PC-9 (cell line): Measurements from ENCODE around the gene MACROD2. TPM values are rescaled to one million over a fixed set of nuclear protein-coding genes. Genes with fewer than 3 reads are reported as not detected.

Experiments used
- BruUV-seq: library from RNA; stranded (reverse); fragments of 400-500 nt; replicated peaks from 2 replicates; lab custom pipeline; 2021; lab: Mats Ljungman, UMichigan
- CTCF ChIA-PET: fragments of 300-600 bp; sonication (Branson Sonifier 250); formaldehyde crosslinking; loops from one replicate; lab custom pipeline; 2022; ENCODE audit warnings: antibody characterized with exemption; lab: Charles Lee
- POLR2A ChIA-PET: fragments of 300-600 bp; sonication (Branson Sonifier 250); formaldehyde crosslinking; loops from one replicate; lab custom pipeline; 2022; ENCODE audit warnings: antibody characterized with exemption; ENCODE audit not compliant: unreplicated experiment; lab: Charles Lee
- DNase-seq, 2 experiments: peaks; one replicate each; pipeline versions ENCODE4 v3.0.0 to v3.0.0-alpha.2; 2015 to 2022; ENCODE audit warnings: mixed read lengths in 1 of 2
- H2AFZ ChIP-seq: fragments of 200-600 bp; sonication (generic); 2 replicates; pipeline ENCODE4 v1.8.1; 2017; ENCODE audit warnings: antibody characterized with exemption
- H3F3A ChIP-seq: fragments of 200-600 bp; sonication (generic); 2 replicates; pipeline ENCODE4 v1.8.1; 2017; ENCODE audit warnings: antibody characterized with exemption, mild to moderate bottlenecking, low read depth; ENCODE audit not compliant: insufficient read depth
- H3K27ac ChIP-seq: fragments of 200-600 bp; sonication (generic); 2 replicates; pipeline ENCODE4 v1.6.1; 2016; ENCODE audit warnings: mixed run types
- H3K27me3 ChIP-seq: fragments of 200-600 bp; sonication (generic); 2 replicates; pipeline ENCODE4 v1.6.1; 2016; ENCODE audit warnings: low read depth, mixed run types; ENCODE audit not compliant: insufficient read depth
- H3K36me3 ChIP-seq: fragments of 200-600 bp; sonication (generic); 2 replicates; pipeline ENCODE4 v1.6.1; 2016; ENCODE audit warnings: low read depth, mixed run types
- H3K4me1 ChIP-seq: fragments of 200-600 bp; sonication (generic); replicated peaks from 2 replicates; pipeline ENCODE4 v1.6.1; 2016; ENCODE audit warnings: mixed run types; ENCODE audit not compliant: insufficient read depth
- H3K4me2 ChIP-seq: fragments of 200-600 bp; sonication (generic); 2 replicates; pipeline ENCODE4 v1.6.1; 2017; ENCODE audit warnings: mixed run types
- H3K4me3 ChIP-seq: fragments of 200-600 bp; sonication (generic); 2 replicates; pipeline ENCODE4 v1.6.1; 2016; ENCODE audit warnings: mixed run types
- H3K79me2 ChIP-seq: fragments of 200-600 bp; sonication (generic); 2 replicates; pipeline ENCODE4 v1.6.1; 2017; ENCODE audit warnings: low read depth, mixed run types
- H3K9me2 ChIP-seq: fragments of 200-600 bp; sonication (generic); 2 replicates; pipeline ENCODE4 v1.8.1; 2017; ENCODE audit warnings: mild to moderate bottlenecking; ENCODE audit not compliant: insufficient read depth
- H3K9me3 ChIP-seq: fragments of 200-600 bp; sonication (generic); 2 replicates; pipeline ENCODE4 v1.8.1; 2016; ENCODE audit warnings: low read depth; ENCODE audit not compliant: insufficient read depth
- H4K20me1 ChIP-seq: fragments of 200-600 bp; sonication (generic); 2 replicates; pipeline ENCODE4 v1.8.1; 2017; ENCODE audit not compliant: insufficient read depth
- EZH2 ChIP-seq: fragments of 200-600 bp; sonication (generic); IDR thresholded peaks from 2 replicates; pipeline ENCODE4 v1.8.0; 2017; ENCODE audit warnings: antibody characterized with exemption, low read depth
- intact Hi-C: fragments of 100-400 bp; cut with micrococcal nuclease; formaldehyde crosslinking; loops from one replicate; pipeline ENCODE4 v1.10.0; 2022; ENCODE audit not compliant: unreplicated experiment
- total RNA-seq: library from RNA; stranded (reverse); gene quantifications from 2 replicates; pipeline ENCODE4 v1.2.3, GENCODE V29; 2021
- TF ChIP-seq, protein P1 (sequence below): fragments of 200-600 bp; sonication (generic); conservative IDR thresholded peaks from 2 replicates; pipeline ENCODE4 v1.6.1; 2017; ENCODE audit warnings: mixed run types, antibody characterized with exemption, mild to moderate bottlenecking, moderate library complexity

The MACROD2 gene
- total RNA-seq, 1 experiment from 2014 or later, result 11.4 TPM

DNA sequence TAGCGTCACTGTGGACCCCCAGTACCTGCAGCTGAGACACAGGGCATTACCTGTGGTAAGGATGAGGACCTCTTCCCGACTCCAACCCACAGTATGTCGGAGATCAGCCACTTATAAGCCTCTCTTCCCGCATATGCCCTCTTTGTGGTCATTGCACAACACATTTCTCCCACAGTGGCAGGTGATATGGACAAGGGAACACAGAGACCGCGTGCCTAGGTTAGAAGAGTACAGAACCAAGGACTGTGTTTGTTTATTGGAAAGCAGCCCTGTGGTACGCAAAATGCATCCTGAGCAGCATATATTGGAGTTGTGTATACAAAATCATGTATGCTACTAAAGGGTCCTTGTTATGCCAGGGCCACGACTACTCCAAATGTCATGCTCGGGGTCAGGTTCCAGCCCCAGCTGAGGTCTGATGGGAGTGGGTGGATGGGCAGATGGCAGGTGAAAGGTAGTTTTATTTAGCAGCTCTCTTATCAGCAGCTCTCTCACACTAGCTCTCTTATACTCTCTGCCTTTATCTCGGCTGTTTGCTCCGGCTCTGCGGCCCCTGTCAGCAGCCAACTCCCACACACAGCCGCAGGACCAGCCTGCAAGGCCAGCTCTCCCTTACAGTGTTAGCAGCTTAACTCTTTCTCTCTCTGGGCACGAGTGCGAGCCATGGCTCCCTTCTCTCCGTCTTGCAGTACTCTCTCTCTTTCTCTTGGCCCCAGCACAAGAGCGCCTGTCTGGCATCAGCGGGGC lies 2009.0 kb downstream of the MACROD2 start:
- Histone ChIP-seq H4K20me1 (no peaks in the 10 kb centered on the region), H2AFZ (no peak overlapping the region), H3K79me2 (no peaks in the 10 kb centered on the region), H3K4me3 (no peak overlapping the region), H3K9me3 (0 out of 2 replicates have a peak, but pooled peaks cover 5% of the 10 kb centered on the region), H3K36me3 (no peaks in the 10 kb centered on the region), H3K4me2 (no peak overlapping the region), H3K4me1 (no peaks in the 10 kb centered on the region), H3K9me2 (no peaks in the 10 kb centered on the region), H3K27ac (no peak overlapping the region), H3K27me3 (no peaks in the 10 kb centered on the region), H3F3A (no peaks in the 10 kb centered on the region)
- CTCF ChIA-PET, result no interaction called here
- intact Hi-C loops, result no loop called here
- POLR2A ChIA-PET, result no interaction called here
- DNase-seq, result no peak
- no peak for TF ChIP-seq EZH2
- TF ChIP-seq, protein P1, sequence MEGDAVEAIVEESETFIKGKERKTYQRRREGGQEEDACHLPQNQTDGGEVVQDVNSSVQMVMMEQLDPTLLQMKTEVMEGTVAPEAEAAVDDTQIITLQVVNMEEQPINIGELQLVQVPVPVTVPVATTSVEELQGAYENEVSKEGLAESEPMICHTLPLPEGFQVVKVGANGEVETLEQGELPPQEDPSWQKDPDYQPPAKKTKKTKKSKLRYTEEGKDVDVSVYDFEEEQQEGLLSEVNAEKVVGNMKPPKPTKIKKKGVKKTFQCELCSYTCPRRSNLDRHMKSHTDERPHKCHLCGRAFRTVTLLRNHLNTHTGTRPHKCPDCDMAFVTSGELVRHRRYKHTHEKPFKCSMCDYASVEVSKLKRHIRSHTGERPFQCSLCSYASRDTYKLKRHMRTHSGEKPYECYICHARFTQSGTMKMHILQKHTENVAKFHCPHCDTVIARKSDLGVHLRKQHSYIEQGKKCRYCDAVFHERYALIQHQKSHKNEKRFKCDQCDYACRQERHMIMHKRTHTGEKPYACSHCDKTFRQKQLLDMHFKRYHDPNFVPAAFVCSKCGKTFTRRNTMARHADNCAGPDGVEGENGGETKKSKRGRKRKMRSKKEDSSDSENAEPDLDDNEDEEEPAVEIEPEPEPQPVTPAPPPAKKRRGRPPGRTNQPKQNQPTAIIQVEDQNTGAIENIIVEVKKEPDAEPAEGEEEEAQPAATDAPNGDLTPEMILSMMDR, result no peak
- no TSS peak for BruUV-seq

DNA sequence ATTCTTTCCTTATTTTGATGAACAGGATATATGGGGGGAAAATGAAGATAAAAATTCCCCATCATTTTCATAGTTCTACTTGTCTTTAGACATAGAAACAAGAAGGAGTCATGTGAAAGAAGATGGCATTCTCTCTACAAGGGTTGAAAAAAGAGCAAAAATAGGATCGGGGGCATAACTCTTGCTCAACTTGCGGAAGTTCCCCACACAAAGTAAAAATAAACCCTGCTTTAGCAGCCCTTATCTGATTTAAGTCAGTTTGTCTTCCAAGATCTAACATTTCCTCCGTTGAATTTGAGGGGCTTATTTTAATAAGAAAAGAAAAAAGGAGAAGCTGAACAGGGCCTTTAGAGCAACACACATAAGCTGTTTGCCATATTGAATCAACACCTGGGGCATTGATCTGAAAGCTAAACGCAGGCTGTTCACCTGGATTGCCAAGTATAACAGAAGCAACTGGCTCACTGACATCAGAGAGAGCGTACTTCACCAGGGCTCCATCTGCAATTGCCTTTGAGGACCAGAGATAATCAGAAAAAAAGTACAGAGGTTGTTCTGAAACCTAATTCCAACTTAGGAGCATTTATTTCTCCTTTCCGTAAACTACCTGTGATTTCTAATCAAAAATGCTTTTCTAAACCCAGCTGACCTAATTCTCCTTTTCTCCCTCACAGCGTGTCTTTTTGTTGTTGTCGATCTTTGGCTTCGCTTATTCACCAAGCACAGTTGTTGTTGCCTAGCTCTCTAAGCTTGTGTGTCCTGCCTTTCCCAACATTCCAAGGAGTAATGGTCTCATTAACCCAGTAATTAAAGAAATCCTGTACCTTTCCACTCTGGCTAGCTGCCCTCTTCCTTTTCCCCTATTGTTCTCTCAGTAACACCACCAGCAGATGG lies 2010.0 kb downstream of the MACROD2 start:
- Histone ChIP-seq H3K9me2 (no peaks in the 10 kb centered on the region), H3K36me3 (no peaks in the 10 kb centered on the region), H3K79me2 (no peaks in the 10 kb centered on the region), H3K4me1 (no peaks in the 10 kb centered on the region), H3F3A (no peaks in the 10 kb centered on the region), H3K4me2 (no peak overlapping the region), H2AFZ (no peak overlapping the region), H3K4me3 (no peak overlapping the region), H4K20me1 (no peaks in the 10 kb centered on the region), H3K27ac (no peak overlapping the region), H3K27me3 (no peaks in the 10 kb centered on the region), H3K9me3 (0 out of 2 replicates have a peak, but pooled peaks cover 4% of the 10 kb centered on the region)
- DNase-seq, result no peak
- TF ChIP-seq EZH2, result no peak
- TF ChIP-seq, protein P1, result no peak
- CTCF ChIA-PET, result no interaction called here
- intact Hi-C loops, result no loop called here
- BruUV-seq, result no TSS peak
- POLR2A ChIA-PET, result no interaction called here

DNA sequence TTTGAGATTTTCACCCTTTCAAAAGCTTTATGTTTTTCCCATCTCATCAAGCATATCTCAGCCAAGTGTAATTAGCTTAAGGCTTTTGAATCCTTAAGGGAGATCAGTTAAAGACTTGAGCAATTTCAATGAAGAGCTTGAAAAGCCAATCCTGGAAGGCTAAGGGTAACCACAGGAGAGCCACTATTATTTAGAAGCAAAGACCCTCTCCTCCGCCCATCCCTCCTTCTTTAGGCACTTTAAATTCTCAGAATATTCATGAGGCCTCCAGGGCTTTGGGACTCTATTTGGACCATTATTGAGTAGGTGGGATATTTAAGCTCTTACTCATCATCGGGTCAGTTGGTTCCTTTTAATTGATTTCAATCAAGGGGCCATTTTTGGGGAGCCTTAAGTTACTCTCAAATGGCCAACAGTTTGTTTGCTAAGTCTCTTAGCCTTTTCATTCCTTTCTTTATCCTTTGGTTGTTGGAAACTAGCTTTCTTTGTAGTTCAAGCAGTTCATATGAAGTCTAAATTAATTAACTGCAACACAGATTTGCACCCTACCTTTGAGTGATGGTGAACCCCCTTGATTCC lies 2010.7 kb downstream of the MACROD2 start:
- ChIA-PET POLR2A (no interaction called here), CTCF (no interaction called here)
- DNase-seq, result no peak
- TF ChIP-seq EZH2, result no peak
- TF ChIP-seq, protein P1, result no peak
- Histone ChIP-seq H3K9me3 (0 out of 2 replicates have a peak, but pooled peaks cover under 1% of the 10 kb centered on the region), H4K20me1 (no peaks in the 10 kb centered on the region), H3K79me2 (no peaks in the 10 kb centered on the region), H3K27ac (no peak overlapping the region), H2AFZ (no peak overlapping the region), H3K9me2 (no peaks in the 10 kb centered on the region), H3K4me1 (no peaks in the 10 kb centered on the region), H3K4me3 (no peak overlapping the region), H3K4me2 (no peak overlapping the region), H3F3A (no peaks in the 10 kb centered on the region), H3K36me3 (no peaks in the 10 kb centered on the region), H3K27me3 (no peaks in the 10 kb centered on the region)
- no TSS peak for BruUV-seq
- intact Hi-C loops, result no loop called here
